ENCODE measurements around the gene SFTA2.
"Not testable (repeated sequence)": the region's sequence is repeated elsewhere in the genome, so short reads cannot be mapped to it uniquely, and the experiment has no call there.

SFTA2 gene

GRCh38 chr6:30912746-30913520, 19.0 kb downstream of the SFTA2 start:
- DNase-seq, result no peak

- not testable (repeated sequence) for DNase-seq
Observed at GRCh38 chr6:30910473-30910872, 21.5 kb downstream of the SFTA2 start.

DNA sequence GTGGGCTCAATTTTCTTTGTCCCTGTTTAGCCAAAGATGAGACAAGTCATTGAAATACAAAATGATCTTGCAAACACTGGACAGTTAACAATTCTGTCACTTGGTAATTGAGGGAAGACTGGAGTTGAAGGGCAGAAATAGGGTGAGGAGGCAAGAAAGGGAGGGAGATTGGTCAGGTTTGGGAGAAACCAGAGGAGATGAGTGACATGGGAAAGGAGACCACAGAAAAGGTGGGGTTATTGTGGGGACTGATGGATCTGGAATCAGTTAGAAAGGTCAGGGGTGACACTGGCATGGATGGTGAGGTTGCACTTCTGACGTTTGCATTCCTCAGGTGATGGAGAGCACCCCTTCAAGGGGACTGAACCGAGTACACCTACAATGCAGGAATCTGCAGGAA, 23.3 kb downstream of the SFTA2 start:
- no peak for DNase-seq

- peak; percentile 89 to 97 for DNase-seq
Observed at GRCh38 chr6:30907758-30908591, 24.0 kb downstream of the SFTA2 start, which contains the start of gene GTF2H4. TSS of gene GTF2H4 (plus strand) at chr6:30908207.

- not testable (repeated sequence) for DNase-seq
Observed at GRCh38 chr6:30907290-30907757, 24.6 kb downstream of the SFTA2 start.

- DNase-seq, result no peak
Observed at GRCh38 chr6:30903236-30903635, 28.7 kb downstream of the SFTA2 start.

DNA sequence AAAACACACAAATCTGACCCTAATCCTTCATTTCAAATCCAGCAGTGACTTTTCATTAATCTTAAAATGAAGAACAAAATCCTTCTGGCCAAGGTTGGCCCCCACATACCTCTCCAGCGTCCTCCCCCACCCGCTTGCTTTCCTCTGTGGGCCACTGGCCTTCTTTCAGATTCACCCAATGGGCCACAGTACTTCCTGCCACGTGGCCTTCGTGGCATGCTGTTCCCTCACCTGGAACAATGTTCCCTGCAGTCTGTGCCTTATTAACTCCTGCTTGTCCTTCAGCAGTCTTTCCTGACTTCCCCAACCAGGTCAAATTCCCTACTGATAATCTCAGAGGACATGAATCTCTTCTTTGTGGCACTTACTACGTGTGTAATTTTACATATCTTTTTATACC, 29.3 kb downstream of the SFTA2 start:
- no peak for DNase-seq

- DNase-seq, result not testable (repeated sequence)
Observed at GRCh38 chr6:30902196-30902595, 29.8 kb downstream of the SFTA2 start.

DNA sequence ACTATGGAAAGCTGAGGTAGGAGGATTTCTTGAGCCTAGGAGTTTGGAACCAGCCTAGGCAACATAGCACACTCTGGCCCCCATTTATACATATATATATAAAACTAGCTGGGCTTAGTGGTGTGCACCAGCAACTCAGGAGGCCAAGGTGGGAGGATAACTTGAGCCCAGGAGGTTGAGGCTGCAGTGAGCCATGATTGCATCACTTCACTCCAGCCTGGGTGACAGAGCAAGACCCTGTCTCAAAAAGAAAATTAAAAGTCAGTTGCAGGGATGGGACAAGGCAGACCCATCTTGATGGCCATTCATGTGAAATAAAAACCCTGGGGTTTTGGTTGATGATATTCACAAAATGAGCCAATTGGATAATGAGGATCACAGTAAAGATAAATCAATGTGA, 30.5 kb downstream of the SFTA2 start:
- no peak for DNase-seq

- no peak for DNase-seq
Observed at GRCh38 chr6:30900863-30901417, 31.0 kb downstream of the SFTA2 start.

DNA sequence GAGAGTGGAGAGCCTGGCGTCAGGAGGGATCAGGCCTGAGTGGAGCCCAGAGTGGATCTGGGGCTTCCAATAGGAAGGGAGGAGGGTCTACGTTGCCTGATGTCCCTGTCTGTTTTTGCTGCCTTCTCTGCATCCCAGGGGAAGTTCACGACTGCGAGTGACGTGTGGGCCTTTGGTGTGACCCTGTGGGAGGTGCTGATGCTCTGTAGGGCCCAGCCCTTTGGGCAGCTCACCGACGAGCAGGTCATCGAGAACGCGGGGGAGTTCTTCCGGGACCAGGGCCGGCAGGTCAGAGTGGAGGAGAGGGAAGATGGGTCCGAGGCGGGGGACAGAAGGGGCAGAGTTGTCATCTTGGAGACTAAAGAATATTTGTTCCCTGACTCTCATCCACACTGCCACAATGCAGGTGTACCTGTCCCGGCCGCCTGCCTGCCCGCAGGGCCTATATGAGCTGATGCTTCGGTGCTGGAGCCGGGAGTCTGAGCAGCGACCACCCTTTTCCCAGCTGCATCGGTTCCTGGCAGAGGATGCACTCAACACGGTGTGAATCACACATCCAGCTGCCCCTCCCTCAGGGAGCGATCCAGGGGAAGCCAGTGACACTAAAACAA, 33.1 kb downstream of the SFTA2 start:
- DNase-seq, result no peak

DNA sequence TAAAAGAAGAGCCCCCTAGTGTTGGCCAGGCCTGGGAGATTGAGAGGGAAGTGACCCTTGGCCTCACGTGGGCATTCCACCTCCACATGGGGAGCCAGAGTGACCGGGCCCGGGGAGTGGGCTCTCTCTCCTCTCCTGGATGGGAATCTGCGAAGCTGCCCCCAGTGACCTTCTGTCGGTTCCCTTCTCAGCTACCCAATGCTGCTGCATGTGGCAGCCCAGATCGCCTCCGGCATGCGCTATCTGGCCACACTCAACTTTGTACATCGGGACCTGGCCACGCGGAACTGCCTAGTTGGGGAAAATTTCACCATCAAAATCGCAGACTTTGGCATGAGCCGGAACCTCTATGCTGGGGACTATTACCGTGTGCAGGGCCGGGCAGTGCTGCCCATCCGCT, 34.1 kb downstream of the SFTA2 start:
- no peak for DNase-seq

GRCh38 chr6:30896541-30896940, 35.4 kb downstream of the SFTA2 start:
- no peak for DNase-seq

DNA sequence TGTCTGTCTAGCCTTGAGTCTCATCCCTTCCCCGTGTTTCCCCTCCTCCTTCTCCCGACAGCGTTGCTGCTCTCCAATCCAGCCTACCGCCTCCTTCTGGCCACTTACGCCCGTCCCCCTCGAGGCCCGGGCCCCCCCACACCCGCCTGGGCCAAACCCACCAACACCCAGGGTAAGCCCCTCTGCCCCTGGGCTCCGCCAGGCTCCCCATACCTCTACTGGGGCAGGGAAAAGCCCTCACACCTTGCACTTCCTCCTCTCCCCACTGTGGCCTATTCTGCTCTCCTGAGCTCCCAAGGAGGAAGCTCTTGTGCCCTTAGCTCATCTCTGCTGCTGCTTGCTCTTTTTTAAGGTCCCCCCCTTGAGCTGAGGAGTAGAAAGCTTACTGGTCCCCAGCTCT, 36.6 kb downstream of the SFTA2 start:
- no peak for DNase-seq

DNA sequence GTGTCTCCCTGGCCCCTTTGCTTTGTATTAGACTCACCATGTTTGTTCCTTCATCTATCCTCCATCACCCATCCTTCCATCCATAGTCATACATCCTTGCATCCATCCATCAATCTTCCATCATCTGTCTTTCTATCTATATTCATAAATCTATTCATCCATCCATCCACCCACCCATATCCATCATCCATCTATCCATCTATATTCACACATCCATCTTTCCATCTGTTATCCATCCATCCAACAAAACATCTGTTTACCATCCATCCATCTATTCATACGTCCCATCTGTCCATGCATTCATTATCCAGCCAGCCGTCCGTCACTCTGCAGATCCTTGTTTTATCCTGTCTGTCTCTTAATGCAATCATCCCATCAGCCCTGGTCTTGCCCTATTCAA, 37.0 kb downstream of the SFTA2 start:
- no peak for DNase-seq

GRCh38 chr6:30894381-30894780, 37.6 kb downstream of the SFTA2 start:
- no peak for DNase-seq

GRCh38 chr6:30893666-30894065, 38.3 kb downstream of the SFTA2 start:
- no peak for DNase-seq

DNA sequence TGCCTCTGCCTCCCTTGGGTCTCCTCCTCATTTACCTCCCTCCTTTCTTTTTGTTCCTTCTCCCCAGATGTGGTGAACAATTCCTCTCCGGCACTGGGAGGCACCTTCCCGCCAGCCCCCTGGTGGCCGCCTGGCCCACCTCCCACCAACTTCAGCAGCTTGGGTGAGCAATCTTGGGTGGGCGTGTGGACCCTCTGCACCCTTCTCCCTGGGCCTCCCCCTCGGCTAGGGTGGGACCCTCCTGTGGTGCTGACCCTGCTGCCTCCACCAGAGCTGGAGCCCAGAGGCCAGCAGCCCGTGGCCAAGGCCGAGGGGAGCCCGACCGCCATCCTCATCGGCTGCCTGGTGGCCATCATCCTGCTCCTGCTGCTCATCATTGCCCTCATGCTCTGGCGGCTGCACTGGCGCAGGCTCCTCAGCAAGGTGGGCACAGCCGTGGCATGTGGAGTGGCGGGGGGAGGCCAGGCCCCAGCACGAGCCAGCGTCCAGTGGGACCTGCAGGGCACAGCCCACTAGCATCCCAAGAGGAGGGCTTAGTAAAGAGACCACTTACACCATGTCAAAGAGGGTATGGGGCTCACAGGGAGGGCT, 38.9 kb downstream of the SFTA2 start:
- DNase-seq, result no peak

GRCh38 chr6:30891816-30892538, 40.0 kb downstream of the SFTA2 start:
- DNase-seq, result no peak

DNA sequence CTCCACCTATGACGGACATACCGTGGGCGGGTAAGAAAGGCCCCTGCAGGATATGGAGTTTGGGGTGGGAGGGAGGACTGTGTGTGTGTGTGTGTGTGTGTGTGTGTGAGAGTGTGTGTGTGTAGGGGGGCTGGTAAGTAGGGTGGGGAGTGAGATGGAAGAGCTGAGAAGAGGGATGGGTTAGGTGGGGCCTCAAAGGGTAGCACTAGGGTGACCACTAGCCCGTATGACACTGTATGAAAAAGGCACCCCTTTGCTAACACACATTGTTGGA, 40.6 kb downstream of the SFTA2 start:
- DNase-seq, result no peak

DNA sequence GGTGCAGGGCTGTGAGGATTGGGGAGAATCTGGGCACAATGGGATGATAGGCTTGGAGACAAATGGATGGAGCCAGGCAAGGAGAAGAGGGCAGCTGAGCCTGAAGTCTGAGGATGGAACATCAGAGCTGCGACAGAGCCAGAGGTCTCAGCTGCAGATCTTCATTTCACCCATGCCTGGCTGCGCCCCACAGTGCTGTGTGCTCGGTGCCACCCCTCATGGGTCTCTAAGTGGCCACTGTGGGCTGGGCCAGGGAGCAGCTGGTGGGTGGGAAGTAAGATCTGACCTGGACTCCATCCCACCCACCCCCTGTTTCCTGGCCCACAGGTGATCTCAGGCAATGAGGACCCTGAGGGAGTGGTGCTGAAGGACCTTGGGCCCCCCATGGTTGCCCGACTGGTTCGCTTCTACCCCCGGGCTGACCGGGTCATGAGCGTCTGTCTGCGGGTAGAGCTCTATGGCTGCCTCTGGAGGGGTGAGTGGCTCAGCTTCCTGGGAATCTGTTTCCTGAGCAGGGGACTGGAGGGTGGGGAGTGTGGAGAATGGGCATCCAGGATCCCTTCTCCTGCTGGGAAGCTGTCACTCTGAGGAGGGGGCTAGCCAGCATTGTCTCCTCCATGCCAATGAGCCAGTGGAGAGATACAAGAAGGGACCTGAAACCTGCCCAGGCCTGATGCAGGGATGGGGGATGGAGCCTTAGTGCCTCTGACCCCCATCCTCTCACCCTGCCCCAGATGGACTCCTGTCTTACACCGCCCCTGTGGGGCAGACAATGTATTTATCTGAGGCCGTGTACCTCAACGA, 41.1 kb downstream of the SFTA2 start:
- no peak for DNase-seq

All from stimulated activated CD4-positive, alpha-beta T cell treated with anti-CD3 and anti-CD28 coated beads, Interleukin-4, amount 100 ng/mL, for 4 hours (primary cell).